LNCaP clone FGC (cell line): ENCODE data around the gene AGO1.
"Not testable (repeated sequence)": the region's sequence is repeated elsewhere in the genome, so short reads cannot be mapped to it uniquely, and the experiment has no call there.

Experiments
- DNase-seq: peaks from one replicate; pipeline ENCODE4 v3.0.0-alpha.2; 2011; ENCODE audit warnings: low read depth
- H3K4me3 ChIP-seq: 2 replicates; pipeline ENCODE4 v1.5.1; 2011; ENCODE audit warnings: mild to moderate bottlenecking, low read depth, low read length, control low read depth
- TF ChIP-seq, protein P1 (sequence below): IDR thresholded peaks from 2 replicates; pipeline ENCODE4 v1.5.1; 2012; ENCODE audit warnings: mild to moderate bottlenecking; ENCODE audit not compliant: control insufficient read depth, insufficient read depth; ENCODE audit errors: extremely low read depth

AGO1 gene

DNA sequence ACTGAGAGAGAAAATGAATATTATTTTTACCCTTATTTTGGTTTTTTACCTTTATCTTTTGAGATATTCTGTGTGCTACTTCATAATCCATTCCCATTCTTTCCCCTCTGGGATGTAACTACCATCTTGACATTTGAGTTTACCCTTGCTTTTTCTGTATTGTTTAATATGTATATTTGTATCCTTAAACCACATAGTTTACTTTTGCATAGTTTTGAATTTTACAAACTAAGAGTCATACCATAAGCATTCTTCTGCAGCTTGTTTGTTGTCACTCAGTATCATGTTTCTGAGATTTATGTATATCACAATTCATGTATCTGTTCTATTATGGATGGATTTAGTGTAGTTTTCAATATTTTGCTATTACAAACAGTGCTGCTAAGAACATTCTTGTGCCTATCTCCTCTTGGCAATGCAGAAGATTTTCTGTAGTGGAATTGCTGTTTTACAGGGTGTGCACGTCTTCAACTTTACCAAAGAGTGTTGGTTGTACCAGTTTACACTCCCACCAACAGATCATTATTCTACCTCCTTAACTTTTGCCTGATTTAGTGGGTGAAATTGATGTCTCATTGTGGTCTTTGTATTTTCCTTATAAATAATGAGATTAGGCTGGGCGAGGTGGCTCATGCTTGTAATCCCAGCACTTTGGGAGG lies 12.2 kb upstream of the AGO1 start:
- DNase-seq = no peak
- TF ChIP-seq, protein P1, sequence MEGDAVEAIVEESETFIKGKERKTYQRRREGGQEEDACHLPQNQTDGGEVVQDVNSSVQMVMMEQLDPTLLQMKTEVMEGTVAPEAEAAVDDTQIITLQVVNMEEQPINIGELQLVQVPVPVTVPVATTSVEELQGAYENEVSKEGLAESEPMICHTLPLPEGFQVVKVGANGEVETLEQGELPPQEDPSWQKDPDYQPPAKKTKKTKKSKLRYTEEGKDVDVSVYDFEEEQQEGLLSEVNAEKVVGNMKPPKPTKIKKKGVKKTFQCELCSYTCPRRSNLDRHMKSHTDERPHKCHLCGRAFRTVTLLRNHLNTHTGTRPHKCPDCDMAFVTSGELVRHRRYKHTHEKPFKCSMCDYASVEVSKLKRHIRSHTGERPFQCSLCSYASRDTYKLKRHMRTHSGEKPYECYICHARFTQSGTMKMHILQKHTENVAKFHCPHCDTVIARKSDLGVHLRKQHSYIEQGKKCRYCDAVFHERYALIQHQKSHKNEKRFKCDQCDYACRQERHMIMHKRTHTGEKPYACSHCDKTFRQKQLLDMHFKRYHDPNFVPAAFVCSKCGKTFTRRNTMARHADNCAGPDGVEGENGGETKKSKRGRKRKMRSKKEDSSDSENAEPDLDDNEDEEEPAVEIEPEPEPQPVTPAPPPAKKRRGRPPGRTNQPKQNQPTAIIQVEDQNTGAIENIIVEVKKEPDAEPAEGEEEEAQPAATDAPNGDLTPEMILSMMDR = no peak
- H3K4me3 ChIP-seq = no peak overlapping the region

DNA sequence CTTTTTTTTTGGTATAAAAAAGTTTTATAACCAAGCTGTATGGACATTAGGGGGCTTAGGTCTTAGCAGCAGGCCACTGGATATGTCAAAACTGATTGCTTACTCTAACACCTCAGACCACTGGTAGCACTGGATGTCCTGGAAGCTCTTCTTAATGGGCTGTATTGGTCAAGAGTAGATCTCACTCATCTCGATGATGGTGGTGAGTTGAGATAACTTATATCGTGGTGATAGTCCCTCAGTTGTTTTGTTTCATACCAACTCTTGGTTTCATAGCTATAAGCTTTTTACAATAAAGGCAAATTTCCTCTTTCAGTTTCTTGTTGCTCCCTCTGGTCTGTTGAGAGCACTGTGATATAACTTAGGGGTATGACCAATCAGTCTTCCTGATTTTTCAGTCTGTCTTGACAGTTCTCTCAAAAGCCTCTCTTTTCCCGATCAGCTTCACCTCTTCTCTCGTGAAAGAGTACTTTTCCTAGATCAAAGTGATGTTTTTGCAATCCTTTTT lies 9.7 kb upstream of the AGO1 start:
- TF ChIP-seq, protein P1 = no peak
- no peak for DNase-seq
- no peak overlapping the region for H3K4me3 ChIP-seq

DNA sequence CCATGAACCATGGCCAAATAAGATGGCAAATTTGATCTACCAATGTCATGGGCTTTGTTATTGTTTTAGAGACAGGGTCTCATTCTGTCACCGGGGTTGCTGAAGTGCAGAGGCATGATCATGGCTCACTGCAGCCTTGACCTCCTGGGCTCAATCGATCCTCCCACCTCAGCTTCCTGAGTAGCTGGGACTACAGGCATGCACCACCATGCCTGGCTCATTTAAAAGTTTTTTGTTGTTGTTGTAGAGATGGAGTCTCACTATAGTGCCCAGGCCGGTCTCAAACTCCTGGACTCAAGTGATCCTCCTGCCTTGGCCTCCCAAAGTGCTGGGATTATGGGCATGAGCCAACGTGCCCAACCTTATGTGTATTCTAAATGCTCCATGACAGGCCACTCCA lies 8.9 kb upstream of the AGO1 start:
- not testable (repeated sequence) for DNase-seq, H3K4me3 ChIP-seq

DNA sequence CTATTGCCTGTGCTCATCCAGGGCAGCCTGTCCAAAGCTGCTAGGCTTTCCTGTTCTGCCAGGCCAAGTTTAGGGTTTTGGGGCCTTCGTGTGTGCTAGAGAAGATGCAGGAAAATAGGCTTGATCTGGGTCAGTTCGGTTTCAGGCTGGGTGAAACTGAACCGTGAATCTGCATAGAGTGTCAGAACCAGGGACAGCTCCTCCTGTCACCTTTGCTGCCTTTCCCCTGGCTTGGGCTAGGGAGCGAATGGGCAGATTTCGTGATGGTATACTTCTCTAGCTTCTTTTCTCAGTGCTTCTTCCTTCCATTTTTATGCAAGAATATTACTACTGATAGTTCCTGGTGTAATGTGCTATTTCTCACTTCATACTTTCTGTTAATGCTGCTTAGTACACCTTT lies 6.0 kb upstream of the AGO1 start:
- DNase-seq = no peak
- H3K4me3 ChIP-seq = no peak overlapping the region
- TF ChIP-seq, protein P1 = no peak

DNA sequence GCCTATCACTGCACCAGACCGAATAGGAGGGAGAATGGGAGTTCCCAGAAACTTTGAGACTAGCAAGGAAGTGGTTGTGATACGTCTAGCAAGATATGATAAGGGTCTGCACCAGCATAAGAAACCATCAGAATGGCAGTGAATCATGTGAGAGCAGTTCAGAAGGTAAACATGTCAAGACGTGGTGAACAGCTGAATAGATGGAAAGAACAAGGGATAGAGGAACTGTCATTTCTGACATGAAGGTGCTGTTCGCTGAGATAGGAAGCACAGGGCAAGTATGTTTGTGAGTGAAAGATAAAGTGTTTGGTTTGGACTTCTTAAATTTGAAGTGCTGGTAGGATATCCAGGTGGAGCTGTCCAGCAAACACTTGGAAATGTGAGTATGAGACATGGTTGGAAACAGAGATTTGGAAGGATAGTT lies 1.1 kb upstream of the AGO1 start:
- no peak for DNase-seq
- H3K4me3 ChIP-seq = no peak overlapping the region
- TF ChIP-seq, protein P1 = no peak

DNA sequence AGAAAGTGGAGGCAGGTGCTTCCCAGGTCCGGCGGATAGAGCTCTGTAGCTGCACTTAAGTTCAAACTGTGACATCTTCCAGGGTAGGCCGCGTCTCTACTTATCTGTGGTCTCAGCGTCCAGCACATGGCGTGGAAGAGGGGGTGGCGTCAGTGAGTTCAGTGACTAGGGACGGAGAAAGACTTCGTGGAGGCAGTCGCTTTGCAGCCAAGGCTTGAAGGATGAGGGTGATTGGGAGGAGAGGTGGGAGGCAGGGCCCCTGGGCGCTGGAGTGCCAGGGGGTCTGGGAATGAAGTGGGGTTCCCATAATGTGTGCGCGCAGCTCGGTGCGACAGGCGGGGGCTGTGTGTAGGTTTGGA lies 444 bp upstream of the AGO1 start:
- H3K4me3 ChIP-seq = peak overlapping the region; percentile 100
- no peak for DNase-seq
- TF ChIP-seq, protein P1 = no peak

DNA sequence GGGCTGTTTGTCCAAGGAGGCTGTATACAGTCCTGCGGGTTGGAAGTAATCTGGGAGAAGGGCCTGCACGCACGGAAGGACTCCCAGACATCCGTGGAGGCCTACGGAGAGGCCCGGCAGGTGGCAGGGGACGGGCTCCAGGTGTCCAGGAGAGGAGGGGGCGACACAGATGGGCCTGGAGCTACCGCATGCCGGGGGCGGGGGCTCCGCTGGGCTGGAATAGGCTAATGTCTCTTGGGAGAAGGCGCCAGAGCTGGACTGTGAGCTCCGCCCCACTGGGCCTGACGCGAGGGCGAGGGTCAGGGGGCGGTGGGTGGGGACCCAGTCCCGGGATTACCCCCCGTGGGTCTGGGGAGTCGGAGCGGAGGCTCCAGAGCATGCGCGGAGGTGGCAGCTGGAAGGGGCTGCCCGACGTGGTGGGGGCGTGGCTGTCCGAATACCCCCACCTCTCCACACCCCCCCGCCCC lies 659 bp downstream of the AGO1 start:
- H3K4me3 ChIP-seq = peak overlapping the region; percentile 100
- DNase-seq = no peak
- TF ChIP-seq, protein P1 = no peak
